GM12878 (cell line): Measurements from ENCODE around the gene TLCD2. TPM values are rescaled to one million over a fixed set of nuclear protein-coding genes. Genes with fewer than 3 reads are reported as not detected.

Source experiments
- CTCF ChIP-seq, 3 experiments: IDR thresholded peaks in 2 of 3; conservative IDR thresholded peaks in 1 of 3; 2 replicates each; pipeline ENCODE4 v1.5.1; 2011; ENCODE audit warnings: low read depth in 3 of 3, low read length in 3 of 3, mild to moderate bottlenecking in 3 of 3, control low read depth in 2 of 3, moderate library complexity in 2 of 3, inconsistent platforms in 1 of 3, mixed read lengths in 1 of 3; ENCODE audit not compliant: control insufficient read depth in 2 of 3, insufficient read depth in 1 of 3; ENCODE audit errors: extremely low read depth in 1 of 3
- NR2C1 ChIP-seq: fragments of 450-650 bp; IDR thresholded peaks from 2 replicates; pipeline ENCODE4 v1.6.1; 2017; ENCODE audit warnings: antibody characterized with exemption, mild to moderate bottlenecking, moderate library complexity
- NR2C2 ChIP-seq: IDR thresholded peaks from 2 replicates; pipeline ENCODE4 v1.6.1; 2011; ENCODE audit warnings: borderline replicate concordance, low read depth; ENCODE audit not compliant: control insufficient read depth, insufficient read length
- PAX5 ChIP-seq: IDR thresholded peaks from 2 replicates; pipeline ENCODE4 v1.6.1; 2011; ENCODE audit warnings: low read depth, low read length, borderline replicate concordance
- RAD21 ChIP-seq: IDR thresholded peaks from 2 replicates; pipeline ENCODE4 v1.6.1; 2011; ENCODE audit warnings: mild to moderate bottlenecking, low read depth, low read length, moderate library complexity; ENCODE audit not compliant: insufficient read depth
- RELA ChIP-seq: fragments of 450-650 bp; IDR thresholded peaks from 2 replicates; pipeline ENCODE4 v1.8.0; 2014; ENCODE audit warnings: borderline replicate concordance; ENCODE audit not compliant: partially characterized antibody
- RUNX3 ChIP-seq: IDR thresholded peaks from 2 replicates; pipeline ENCODE4 v1.6.1; 2012; ENCODE audit warnings: low read length, inconsistent platforms
- SKIL ChIP-seq: fragments of 450-650 bp; IDR thresholded peaks from 2 replicates; pipeline ENCODE4 v1.6.1; 2017; ENCODE audit warnings: mild to moderate bottlenecking, low read depth, inconsistent platforms; ENCODE audit not compliant: poor library complexity, severe bottlenecking
- SMAD1 ChIP-seq: fragments of 450-650 bp; IDR thresholded peaks from 2 replicates; pipeline ENCODE4 v1.6.1; 2018; ENCODE audit warnings: mild to moderate bottlenecking, low read depth; ENCODE audit not compliant: partially characterized antibody
- SUPT20H ChIP-seq: IDR thresholded peaks from 2 replicates; pipeline ENCODE4 v1.6.1; 2011; ENCODE audit warnings: low read depth, mild to moderate bottlenecking, low read length, moderate library complexity, borderline replicate concordance; ENCODE audit not compliant: control insufficient read depth
- YY1 ChIP-seq: IDR thresholded peaks from 2 replicates; pipeline ENCODE4 v1.6.1; 2011; ENCODE audit warnings: low read depth, mild to moderate bottlenecking, low read length
- polyA plus RNA-seq, 11 experiments: library from polyadenylated mRNA; depleted of rRNA in 4 of 11; unstranded in 6 of 11; stranded (reverse) in 5 of 11; fragments of >200 nt; fragmentation: Nextera tagmentation in 4 of 11; fragmentation: Illumina TruSeq in 1 of 11; extraction: Ambion mirVana in 4 of 11; extraction: Trizol in 1 of 11; gene quantifications; 1 replicate in 1 of 11; 2 replicates in 10 of 11; pipeline versions ENCODE4 v1.2.1 to v1.2.3, GENCODE V29; 2011 to 2016; ENCODE audit warnings: inconsistent platforms in 2 of 11, missing spikeins in 2 of 11, low read depth in 1 of 11
- total RNA-seq, 4 experiments: library from RNA; depleted of rRNA in 3 of 4; stranded (reverse); fragments of >200 nt in 3 of 4; fragmentation: Illumina TruSeq in 1 of 4; extraction: Trizol in 1 of 4; gene quantifications; 2 replicates each; pipeline versions ENCODE4 v1.2.1 to v1.2.3, GENCODE V29; 2013 to 2021

The TLCD2 gene
- total and polyA plus RNA-seq, 10 of the 15 experiments (the other 5 are each of a cell fraction or from before 2014, with no cell fraction given): 0.02 to 0.15 (median 0.05) TPM; not detected in 2

GRCh38 chr17:1720856-1721386, 10.7 kb upstream of the TLCD2 start (continued):
- TF ChIP-seq CTCF (IDR thresholded peaks at IDR 0.05 in 2 of 3, conservative IDR thresholded peaks at IDR 0.05 in 1 of 3; ENCODE audit: control insufficient read depth in 2 of 3, extremely low read depth in 1 of 3, insufficient read depth in 1 of 3, low read depth in 3 of 3, low read length in 3 of 3) (peak; percentile 96 to 98 (median 97)), RELA (peak; percentile 34), NR2C2 (no peak), PAX5 (no peak), RUNX3 (peak; percentile 44; the same call in 1 of the 2 replicates), SKIL (peak; percentile 72), SUPT20H (no peak), SMAD1 (no peak), RAD21 (peak; percentile 94), NR2C1 (peak; percentile 26; the same call in 1 of the 2 replicates), YY1 (peak; percentile 42; the same call in 1 of the 2 replicates)
